ENCODE results near the gene TMEM53.

The TMEM53 gene

GRCh38 chr1:44646261-44647110 is 27.8 kb downstream of the TMEM53 start:
- Histone ChIP-seq H3K79me2 (ENCODE audit: insufficient read depth, low read length) (no peaks in the 10 kb centered on the region), H4K20me1 (ENCODE audit: low read depth, low read length) (no peaks in the 10 kb centered on the region), H3K9me2 (replicated peaks; ENCODE audit: insufficient read depth, low read length) (no peaks in the 10 kb centered on the region), H3K27ac (ENCODE audit: low read depth, low read length) (no peak overlapping the region), H3K9ac (ENCODE audit: low read length) (no peak overlapping the region), H3K36me3 (ENCODE audit: low read length) (no peaks in the 10 kb centered on the region), H3K27me3 (ENCODE audit: low read length) (no peaks in the 10 kb centered on the region), H3K9me3 (ENCODE audit: insufficient read depth, low read length) (no peaks in the 10 kb centered on the region), H3K4me2 (ENCODE audit: low read depth, low read length, poor library complexity, severe bottlenecking) (no peak overlapping the region), H3K4me3 (ENCODE audit: insufficient read depth, low read length, poor library complexity, severe bottlenecking) (no peak overlapping the region), H3F3A (ENCODE audit: insufficient read depth) (no peaks in the 10 kb centered on the region), H2AFZ (ENCODE audit: low read depth, low read length, severe bottlenecking) (no peak overlapping the region)
- no peak for TF ChIP-seq EZH2phosphoT487 (conservative IDR thresholded peaks at IDR 0.05; ENCODE audit: low read length)
- TF ChIP-seq, protein P1, sequence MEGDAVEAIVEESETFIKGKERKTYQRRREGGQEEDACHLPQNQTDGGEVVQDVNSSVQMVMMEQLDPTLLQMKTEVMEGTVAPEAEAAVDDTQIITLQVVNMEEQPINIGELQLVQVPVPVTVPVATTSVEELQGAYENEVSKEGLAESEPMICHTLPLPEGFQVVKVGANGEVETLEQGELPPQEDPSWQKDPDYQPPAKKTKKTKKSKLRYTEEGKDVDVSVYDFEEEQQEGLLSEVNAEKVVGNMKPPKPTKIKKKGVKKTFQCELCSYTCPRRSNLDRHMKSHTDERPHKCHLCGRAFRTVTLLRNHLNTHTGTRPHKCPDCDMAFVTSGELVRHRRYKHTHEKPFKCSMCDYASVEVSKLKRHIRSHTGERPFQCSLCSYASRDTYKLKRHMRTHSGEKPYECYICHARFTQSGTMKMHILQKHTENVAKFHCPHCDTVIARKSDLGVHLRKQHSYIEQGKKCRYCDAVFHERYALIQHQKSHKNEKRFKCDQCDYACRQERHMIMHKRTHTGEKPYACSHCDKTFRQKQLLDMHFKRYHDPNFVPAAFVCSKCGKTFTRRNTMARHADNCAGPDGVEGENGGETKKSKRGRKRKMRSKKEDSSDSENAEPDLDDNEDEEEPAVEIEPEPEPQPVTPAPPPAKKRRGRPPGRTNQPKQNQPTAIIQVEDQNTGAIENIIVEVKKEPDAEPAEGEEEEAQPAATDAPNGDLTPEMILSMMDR (IDR thresholded peaks at IDR 0.05; ENCODE audit: insufficient read depth, low read length, poor library complexity, severe bottlenecking), result no peak

DNA sequence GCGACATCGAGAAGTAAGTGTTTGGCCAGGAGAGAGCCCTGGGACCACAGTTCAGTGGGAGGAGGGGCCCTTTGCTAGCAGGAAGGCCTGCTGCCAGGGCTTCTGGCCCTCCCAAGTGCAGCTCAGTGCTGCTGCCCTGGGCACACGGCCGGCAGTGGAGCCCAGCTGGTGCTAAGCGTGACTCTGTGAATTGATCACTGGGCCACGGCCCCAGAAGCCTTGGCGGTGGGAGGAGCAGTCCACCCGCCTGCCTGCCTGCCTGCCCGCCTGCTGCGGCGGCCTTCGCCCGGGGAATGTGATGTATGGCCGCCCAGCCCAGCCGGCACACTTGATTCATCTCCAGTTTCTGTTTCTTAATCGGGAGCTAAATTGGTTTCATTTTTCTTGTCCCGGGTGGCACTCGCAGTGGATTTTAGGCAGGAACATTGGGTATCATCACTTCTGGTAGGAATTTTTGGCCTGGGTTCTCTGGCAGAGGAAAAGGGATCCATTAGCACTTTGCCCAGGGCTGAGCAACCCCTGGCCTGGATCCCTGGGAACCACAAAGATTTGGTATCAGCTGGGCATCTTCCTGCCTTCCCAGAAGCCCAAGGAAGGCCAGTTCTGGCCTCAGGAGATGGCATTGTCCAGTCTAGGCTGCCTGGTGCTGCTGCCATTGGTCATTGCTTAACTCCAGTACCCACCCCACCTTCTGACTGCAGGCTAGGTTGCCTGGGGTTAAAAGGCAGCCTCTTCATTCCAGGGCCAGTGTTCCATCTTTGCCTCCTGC is 28.6 kb downstream of the TMEM53 start:
- no peak for TF ChIP-seq EZH2phosphoT487 (conservative IDR thresholded peaks at IDR 0.05; ENCODE audit: low read length)
- no peaks in the 10 kb centered on the region for H3K9me3 ChIP-seq (ENCODE audit: insufficient read depth, low read length)
- no peak overlapping the region for H3K4me2 ChIP-seq (ENCODE audit: low read depth, low read length, poor library complexity, severe bottlenecking)
- no peak overlapping the region for H2AFZ ChIP-seq (ENCODE audit: low read depth, low read length, severe bottlenecking)
- no peak overlapping the region for H3K27ac ChIP-seq (ENCODE audit: low read depth, low read length)
- no peak overlapping the region for H3K4me3 ChIP-seq (ENCODE audit: insufficient read depth, low read length, poor library complexity, severe bottlenecking)
- no peaks in the 10 kb centered on the region for H4K20me1 ChIP-seq (ENCODE audit: low read depth, low read length)
- H3K36me3 ChIP-seq (ENCODE audit: low read length), result no peaks in the 10 kb centered on the region
- H3K27me3 ChIP-seq (ENCODE audit: low read length), result no peaks in the 10 kb centered on the region
- H3K79me2 ChIP-seq (ENCODE audit: insufficient read depth, low read length), result no peaks in the 10 kb centered on the region
- H3K9ac ChIP-seq (ENCODE audit: low read length), result no peak overlapping the region
- H3K9me2 ChIP-seq (replicated peaks; ENCODE audit: insufficient read depth, low read length), result no peaks in the 10 kb centered on the region
- H3F3A ChIP-seq (ENCODE audit: insufficient read depth), result no peaks in the 10 kb centered on the region

- Histone ChIP-seq H3K79me2 (ENCODE audit: insufficient read depth, low read length) (no peaks in the 10 kb centered on the region), H3K27me3 (ENCODE audit: low read length) (no peaks in the 10 kb centered on the region), H3K36me3 (ENCODE audit: low read length) (no peaks in the 10 kb centered on the region), H4K20me1 (ENCODE audit: low read depth, low read length) (no peaks in the 10 kb centered on the region), H3K9me3 (ENCODE audit: insufficient read depth, low read length) (no peaks in the 10 kb centered on the region), H3K9me2 (replicated peaks; ENCODE audit: insufficient read depth, low read length) (no peaks in the 10 kb centered on the region), H3F3A (ENCODE audit: insufficient read depth) (no peaks in the 10 kb centered on the region), H2AFZ (ENCODE audit: low read depth, low read length, severe bottlenecking) (no peak overlapping the region), H3K4me3 (ENCODE audit: insufficient read depth, low read length, poor library complexity, severe bottlenecking) (no peak overlapping the region), H3K27ac (ENCODE audit: low read depth, low read length) (no peak overlapping the region), H3K9ac (ENCODE audit: low read length) (no peak overlapping the region), H3K4me2 (ENCODE audit: low read depth, low read length, poor library complexity, severe bottlenecking) (no peak overlapping the region)
- TF ChIP-seq, protein P1 (IDR thresholded peaks at IDR 0.05; ENCODE audit: insufficient read depth, low read length, poor library complexity, severe bottlenecking), result no peak
- TF ChIP-seq EZH2phosphoT487 (conservative IDR thresholded peaks at IDR 0.05; ENCODE audit: low read length), result no peak
Observed at GRCh38 chr1:44644806-44645205, 29.5 kb downstream of the TMEM53 start.

Measured in SU-DHL-6 (cell line).